Colonic mucosa (tissue), 4 donors: ENCODE results near the gene EXOC8. TPM values are rescaled to one million over a fixed set of nuclear protein-coding genes. Genes with fewer than 3 reads are reported as not detected.

Experiments
- DNase-seq: peaks from one replicate; pipeline ENCODE4 v3.0.0-alpha.2; 2020
- H3K27ac ChIP-seq: fragments of 200-600 bp; one replicate; pipeline ENCODE4 v1.8.0; 2021
- H3K27me3 ChIP-seq: fragments of 200-600 bp; one replicate; pipeline ENCODE4 v1.8.0; 2021
- H3K36me3 ChIP-seq: fragments of 200-600 bp; one replicate; pipeline ENCODE4 v1.8.0; 2021
- H3K4me1 ChIP-seq: fragments of 200-600 bp; one replicate; pipeline ENCODE4 v1.8.0; 2021; ENCODE audit warnings: mild to moderate bottlenecking
- H3K4me3 ChIP-seq: fragments of 200-600 bp; one replicate; pipeline ENCODE4 v1.8.0; 2021
- H3K9ac ChIP-seq, 2 donors: one replicate each; pipeline ENCODE4 v1.7.0; 2013; ENCODE audit warnings: control low read depth in 2 of 2, low read depth in 2 of 2, low read length in 2 of 2
- H3K9me3 ChIP-seq: fragments of 200-600 bp; one replicate; pipeline ENCODE4 v1.8.0; 2021
- CTCF ChIP-seq: fragments of 200-600 bp; IDR thresholded peaks from one replicate; pipeline ENCODE4 v1.8.0; 2022; ENCODE audit warnings: antibody characterized with exemption, mild to moderate bottlenecking
- intact Hi-C: fragments of 100-400 bp; cut with DNase I; formaldehyde crosslinking; loops from one replicate; pipeline ENCODE4 v1.14.1; 2022
- total RNA-seq, 2 donors: library from RNA; stranded (reverse); fragmentation: NEBNext Ultra II Directional in 1 of 2; extraction: Animal tissue kit (Norgen Biotek cat#: 25700) in 1 of 2; gene quantifications; one replicate each; pipeline ENCODE4 v1.2.1, GENCODE V29; 2021
- donor health status: healthy.
- donor health status: DM: no; HTN: no; CAD: no.
- donor health status: DM: no; HTN: no; CAD: no.

EXOC8 gene
- total RNA-seq, 2 donors from 2014 or later, result 13.2 to 14.9 TPM

GRCh38 chr1:231310391-231310934, 27.2 kb downstream of the EXOC8 start:
- TF ChIP-seq CTCF, result no peak

GRCh38 chr1:231301990-231302389, 35.7 kb downstream of the EXOC8 start:
- Histone ChIP-seq H3K4me3 (no peak overlapping the region), H3K27me3 (no peaks in the 10 kb centered on the region), H3K4me1 (no peaks in the 10 kb centered on the region), H3K36me3 (no peaks in the 10 kb centered on the region), H3K27ac (no peak overlapping the region), H3K9ac (no peak overlapping the region), H3K9me3 (no peaks in the 10 kb centered on the region)
- DNase-seq, result no peak
- intact Hi-C loops, result no loop called here
- no peak for TF ChIP-seq CTCF

More at GRCh38 chr1:231310391-231310934, 27.2 kb downstream of the EXOC8 start:
- Histone ChIP-seq H3K9me3 (no peaks in the 10 kb centered on the region), H3K4me1 (no peaks in the 10 kb centered on the region), H3K27me3 (no peaks in the 10 kb centered on the region), H3K9ac (no peak overlapping the region), H3K4me3 (no peak overlapping the region), H3K27ac (no peak overlapping the region), H3K36me3 (no peaks in the 10 kb centered on the region)
- no peak for DNase-seq
- intact Hi-C loops, result no loop called here

GRCh38 chr1:231295938-231296337, 41.7 kb downstream of the EXOC8 start:
- no peaks in the 10 kb centered on the region for H3K27me3 ChIP-seq
- no peaks in the 10 kb centered on the region for H3K36me3 ChIP-seq
- no peak overlapping the region for H3K4me3 ChIP-seq
- DNase-seq, result no peak
- H3K9me3 ChIP-seq, result no peaks in the 10 kb centered on the region
- no peak overlapping the region for H3K9ac ChIP-seq
- no peak for TF ChIP-seq CTCF
- H3K27ac ChIP-seq, result no peak overlapping the region
- intact Hi-C loops, result no loop called here
- no peaks in the 10 kb centered on the region for H3K4me1 ChIP-seq

GRCh38 chr1:231286603-231287002, 51.0 kb downstream of the EXOC8 start:
- intact Hi-C loops, result no loop called here
- Histone ChIP-seq H3K4me1 (no peaks in the 10 kb centered on the region), H3K4me3 (no peak overlapping the region), H3K27me3 (no peaks in the 10 kb centered on the region), H3K27ac (no peak overlapping the region), H3K9ac (no peak overlapping the region), H3K36me3 (no peaks in the 10 kb centered on the region), H3K9me3 (no peaks in the 10 kb centered on the region)
- TF ChIP-seq CTCF, result no peak
- no peak for DNase-seq

- no peak overlapping the region for H3K27ac ChIP-seq
- no peaks in the 10 kb centered on the region for H3K27me3 ChIP-seq
- TF ChIP-seq CTCF, result no peak
- no peak overlapping the region for H3K4me3 ChIP-seq
- intact Hi-C loops, result no loop called here
- H3K4me1 ChIP-seq, result no peaks in the 10 kb centered on the region
- H3K36me3 ChIP-seq, result no peaks in the 10 kb centered on the region
- H3K9me3 ChIP-seq, result no peaks in the 10 kb centered on the region
- no peak overlapping the region for H3K9ac ChIP-seq
- DNase-seq, result no peak
These were observed 53.2 kb downstream of the EXOC8 start for GRCh38 chr1:231284441-231284840.

Other genes starting within 250 kb of the EXOC8 start
- gene TRIM67, start 175.8 kb downstream of the EXOC8 start, total RNA-seq, result under 1 TPM in 1 of 2 donors, not detected in 1; 0.03 TPM
- 10 to 100 TPM; 34.9 to 40.5 TPM for gene GNPAT, start 96.6 kb downstream of the EXOC8 start, total RNA-seq
- 10 to 100 TPM in 1 of 2 donors, 1 to 10 TPM in 1; 8.5 to 12.3 TPM for gene SPRTN, start 441 bp upstream of the EXOC8 start, total RNA-seq
- gene EGLN1, start 84.4 kb upstream of the EXOC8 start, total RNA-seq, result 10 to 100 TPM; 36.6 to 79.1 TPM
- 10 to 100 TPM; 22.6 to 37.3 TPM for gene TSNAX, start 190.8 kb upstream of the EXOC8 start, total RNA-seq